ENCODE results near the gene WNT3. TPM values are rescaled to one million over a fixed set of nuclear protein-coding genes. Genes with fewer than 3 reads are reported as not detected.

Gene WNT3
- total RNA-seq, 4 donors from 2014 or later: 0.46 to 0.90 TPM; not detected in 2

DNA sequence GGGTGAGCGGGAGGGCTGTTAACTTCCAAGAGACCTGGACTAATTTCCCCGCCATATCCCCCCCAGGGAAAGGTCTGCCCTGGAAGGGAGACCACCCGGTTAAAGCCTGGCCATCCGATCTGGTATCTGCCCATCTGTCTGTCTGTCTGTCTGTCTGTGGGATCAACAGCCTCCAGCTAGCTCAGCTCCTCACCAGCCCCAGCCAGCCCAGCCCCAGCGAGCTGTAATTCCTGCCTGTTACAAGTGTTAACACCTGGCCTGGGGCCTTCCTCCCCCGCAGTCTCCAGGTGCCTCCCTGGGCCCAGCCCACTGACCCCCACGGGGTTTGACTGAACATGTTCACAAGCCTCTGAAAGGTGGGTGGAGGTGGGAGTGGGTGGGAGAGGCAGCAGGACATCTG is 4.0 kb downstream of the WNT3 start:
- Histone ChIP-seq H3K4me3 (no peak overlapping the region), H3K4me1 (peaks cover 0 to 10% of the 10 kb centered on the region in 2 donors), H3K27ac (no peak overlapping the region), H3K27me3 (peaks cover 0 to 21% of the 10 kb centered on the region in 2 donors), H3K36me3 (no peaks in the 10 kb centered on the region), H3K9me3 (no peaks in the 10 kb centered on the region)
- no peak for DNase-seq
- intact Hi-C loops (cut with DNase I; ENCODE audit: low total_unique reads): no loop called here
- TF ChIP-seq, protein P1, sequence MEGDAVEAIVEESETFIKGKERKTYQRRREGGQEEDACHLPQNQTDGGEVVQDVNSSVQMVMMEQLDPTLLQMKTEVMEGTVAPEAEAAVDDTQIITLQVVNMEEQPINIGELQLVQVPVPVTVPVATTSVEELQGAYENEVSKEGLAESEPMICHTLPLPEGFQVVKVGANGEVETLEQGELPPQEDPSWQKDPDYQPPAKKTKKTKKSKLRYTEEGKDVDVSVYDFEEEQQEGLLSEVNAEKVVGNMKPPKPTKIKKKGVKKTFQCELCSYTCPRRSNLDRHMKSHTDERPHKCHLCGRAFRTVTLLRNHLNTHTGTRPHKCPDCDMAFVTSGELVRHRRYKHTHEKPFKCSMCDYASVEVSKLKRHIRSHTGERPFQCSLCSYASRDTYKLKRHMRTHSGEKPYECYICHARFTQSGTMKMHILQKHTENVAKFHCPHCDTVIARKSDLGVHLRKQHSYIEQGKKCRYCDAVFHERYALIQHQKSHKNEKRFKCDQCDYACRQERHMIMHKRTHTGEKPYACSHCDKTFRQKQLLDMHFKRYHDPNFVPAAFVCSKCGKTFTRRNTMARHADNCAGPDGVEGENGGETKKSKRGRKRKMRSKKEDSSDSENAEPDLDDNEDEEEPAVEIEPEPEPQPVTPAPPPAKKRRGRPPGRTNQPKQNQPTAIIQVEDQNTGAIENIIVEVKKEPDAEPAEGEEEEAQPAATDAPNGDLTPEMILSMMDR (IDR thresholded peaks at IDR 0.05): no peak
- TF ChIP-seq POLR2A (IDR thresholded peaks at IDR 0.05): no peak

DNA sequence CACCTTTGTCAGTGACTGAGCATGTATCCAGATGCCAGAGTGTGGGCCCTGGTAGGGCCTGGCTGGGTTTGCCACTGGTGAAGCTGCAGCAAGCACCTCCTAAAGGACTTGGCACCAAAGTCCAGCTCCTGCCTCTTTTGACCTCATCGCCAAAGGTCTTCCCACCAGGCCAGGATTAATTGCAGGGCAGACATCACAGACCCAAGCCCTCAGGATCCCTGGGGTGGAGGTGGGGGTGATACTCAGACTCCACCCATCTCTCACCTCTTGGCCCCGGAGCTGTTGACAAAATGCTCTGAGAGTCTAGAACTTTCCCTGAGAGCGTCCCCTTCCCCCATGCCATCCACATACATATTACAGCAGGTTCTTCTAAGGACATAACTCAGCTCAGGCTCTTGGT is 4.6 kb downstream of the WNT3 start:
- no peak for DNase-seq
- Histone ChIP-seq H3K4me1 (peaks cover 0 to 5% of the 10 kb centered on the region in 2 donors), H3K4me3 (no peak overlapping the region), H3K27ac (no peak overlapping the region), H3K27me3 (peaks cover 0 to 16% of the 10 kb centered on the region in 2 donors), H3K36me3 (no peaks in the 10 kb centered on the region), H3K9me3 (no peaks in the 10 kb centered on the region)
- no peak for TF ChIP-seq POLR2A (IDR thresholded peaks at IDR 0.05)
- TF ChIP-seq, protein P1 (IDR thresholded peaks at IDR 0.05): no peak
- intact Hi-C loops (cut with DNase I; ENCODE audit: low total_unique reads): no loop called here

DNA sequence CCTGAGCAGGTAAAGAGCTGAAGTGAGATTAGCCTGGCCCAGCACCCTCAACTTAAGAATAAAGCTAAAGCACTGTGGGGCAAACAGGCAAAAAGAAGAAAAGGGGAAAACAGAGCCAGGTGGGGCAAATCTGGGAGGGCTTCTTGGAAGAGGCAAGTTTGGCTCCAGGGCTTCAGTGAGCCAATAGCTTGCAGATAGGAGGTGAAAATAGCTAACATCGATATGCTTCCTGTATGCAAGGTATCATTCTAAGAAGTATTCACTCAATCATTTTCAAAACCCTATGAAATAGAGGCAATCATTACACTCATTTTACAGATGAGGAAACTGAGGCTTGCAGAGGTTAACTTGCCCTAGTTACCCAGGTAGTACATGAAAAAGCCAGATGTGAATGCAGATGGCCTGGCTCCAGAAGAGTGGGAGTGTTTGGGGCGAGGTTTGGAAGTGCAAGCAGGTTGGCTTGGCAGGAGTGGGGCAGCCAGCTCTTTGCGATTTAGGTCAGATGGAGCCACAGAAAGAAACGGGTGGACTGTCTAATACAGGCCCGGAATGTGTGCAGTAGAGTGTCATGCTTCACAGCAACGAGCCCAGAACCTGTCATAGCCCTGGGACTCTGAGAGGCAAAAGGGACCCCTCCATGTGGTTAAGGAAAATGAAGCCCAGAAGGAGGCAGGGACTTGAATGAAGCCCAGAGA is 5.7 kb downstream of the WNT3 start:
- no peaks in the 10 kb centered on the region for H3K36me3 ChIP-seq
- DNase-seq: no peak
- no peaks in the 10 kb centered on the region for H3K9me3 ChIP-seq
- TF ChIP-seq, protein P1 (IDR thresholded peaks at IDR 0.05): no peak
- TF ChIP-seq POLR2A (IDR thresholded peaks at IDR 0.05): no peak
- no peak overlapping the region for H3K27ac ChIP-seq
- no peaks in the 10 kb centered on the region for H3K4me1 ChIP-seq
- no peak overlapping the region for H3K4me3 ChIP-seq
- peaks cover 0 to 7% of the 10 kb centered on the region in 2 donors for H3K27me3 ChIP-seq
- intact Hi-C loops (cut with DNase I; ENCODE audit: low total_unique reads): no loop called here

DNA sequence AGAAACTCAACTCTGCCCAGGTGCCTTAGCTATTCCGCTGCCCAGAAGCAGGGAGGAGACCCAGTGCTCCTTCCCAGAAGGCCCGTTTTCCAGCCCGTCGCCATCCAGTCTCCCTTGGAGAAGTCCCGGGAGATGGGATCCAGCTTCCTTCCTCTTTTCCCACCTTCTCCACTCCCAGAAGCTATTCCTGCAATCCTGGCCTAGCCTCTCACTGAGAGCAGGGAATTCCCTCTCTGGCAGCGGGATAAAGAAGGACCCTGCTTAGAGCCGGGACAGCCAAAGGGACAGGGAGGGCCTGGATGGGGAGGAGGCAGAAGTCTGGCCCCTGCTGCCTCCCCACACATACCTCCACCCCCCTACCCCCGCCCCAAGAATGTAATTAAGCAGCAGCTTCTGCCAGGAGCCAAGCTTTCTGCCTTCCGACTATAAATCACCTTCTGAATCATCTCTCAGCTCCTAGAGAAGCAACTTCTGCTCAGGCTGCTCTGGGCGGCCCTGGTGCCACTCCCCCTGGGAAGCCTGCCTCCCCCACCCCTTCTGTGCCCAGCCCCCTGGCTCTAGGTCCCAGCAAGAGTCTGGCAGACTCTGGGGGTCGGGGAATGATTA is 6.4 kb downstream of the WNT3 start:
- peaks cover 0 to under 1% of the 10 kb centered on the region in 2 donors for H3K27me3 ChIP-seq
- H3K27ac ChIP-seq: no peak overlapping the region
- no peaks in the 10 kb centered on the region for H3K4me1 ChIP-seq
- no peaks in the 10 kb centered on the region for H3K9me3 ChIP-seq
- peak; percentile 23 to 32 for DNase-seq
- no peak overlapping the region for H3K4me3 ChIP-seq
- TF ChIP-seq, protein P1 (IDR thresholded peaks at IDR 0.05): no peak
- TF ChIP-seq POLR2A (IDR thresholded peaks at IDR 0.05): no peak
- intact Hi-C loops (cut with DNase I; ENCODE audit: low total_unique reads): no loop called here
- H3K36me3 ChIP-seq: no peaks in the 10 kb centered on the region

DNA sequence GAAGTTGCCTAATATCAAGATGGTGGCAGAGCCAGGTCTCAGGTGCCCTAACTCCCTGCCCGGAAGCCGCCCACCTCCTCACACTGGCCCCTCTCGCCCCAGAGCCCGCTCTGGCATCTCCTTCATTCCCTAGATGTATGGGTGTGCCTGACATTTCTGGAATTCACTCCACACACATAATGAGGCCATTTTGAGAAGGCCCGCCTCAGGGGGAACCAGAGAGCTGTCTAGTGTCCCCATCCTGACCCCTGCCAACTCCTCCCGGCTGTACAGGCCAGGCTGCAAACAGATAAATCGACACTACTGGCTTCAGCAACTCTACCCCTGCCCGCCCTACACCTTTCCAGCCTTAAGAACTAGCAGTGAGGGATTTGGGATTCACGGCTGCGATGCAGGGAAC is 7.7 kb downstream of the WNT3 start:
- intact Hi-C loops (cut with DNase I; ENCODE audit: low total_unique reads): no loop called here
- no peaks in the 10 kb centered on the region for H3K27me3 ChIP-seq
- H3K9me3 ChIP-seq: no peaks in the 10 kb centered on the region
- no peak for TF ChIP-seq POLR2A (IDR thresholded peaks at IDR 0.05)
- TF ChIP-seq, protein P1 (IDR thresholded peaks at IDR 0.05): no peak
- H3K4me3 ChIP-seq: no peak overlapping the region
- no peaks in the 10 kb centered on the region for H3K36me3 ChIP-seq
- DNase-seq: no peak
- no peak overlapping the region for H3K27ac ChIP-seq
- H3K4me1 ChIP-seq: no peaks in the 10 kb centered on the region

Data from uterus (tissue), 4 donors.